WTC11 (cell line): ENCODE data around the gene NOPCHAP1.

Experiments used
- ATF3 ChIP-seq: sonication (generic); formaldehyde crosslinking; conservative IDR thresholded peaks from 2 replicates; pipeline ENCODE4 v1.8.1; 2022; ENCODE audit warnings: mild to moderate bottlenecking, missing genetic modification reagents
- FOXP1 ChIP-seq: sonication (generic); formaldehyde crosslinking; IDR thresholded peaks from 2 replicates; pipeline ENCODE4 v1.8.0; 2022; ENCODE audit warnings: missing genetic modification reagents, mild to moderate bottlenecking, moderate library complexity, borderline replicate concordance
- GABPB1 ChIP-seq: sonication (generic); formaldehyde crosslinking; IDR thresholded peaks from 2 replicates; pipeline ENCODE4 v1.8.1; 2023; ENCODE audit warnings: mild to moderate bottlenecking, missing genetic modification reagents
- GRHL2 ChIP-seq: fragments of 250-450 bp; sonication (Bioruptor Pico); IDR thresholded peaks from 2 replicates; pipeline ENCODE4 v1.8.0; 2022; ENCODE audit warnings: mild to moderate bottlenecking, moderate library complexity; ENCODE audit not compliant: insufficient replicate concordance, severe bottlenecking
- HMGXB4 ChIP-seq: sonication (generic); formaldehyde crosslinking; IDR thresholded peaks from 2 replicates; pipeline ENCODE4 v1.8.1; 2023; ENCODE audit warnings: mild to moderate bottlenecking, moderate library complexity, missing genetic modification reagents
- JUN ChIP-seq: sonication (generic); formaldehyde crosslinking; IDR thresholded peaks from 2 replicates; pipeline ENCODE4 v1.8.0; 2023; ENCODE audit warnings: mild to moderate bottlenecking, missing genetic modification reagents
- NFYB ChIP-seq: sonication (generic); formaldehyde crosslinking; conservative IDR thresholded peaks from 2 replicates; pipeline ENCODE4 v1.8.0; 2022; ENCODE audit warnings: low read depth, missing genetic modification reagents
- RELA ChIP-seq: sonication (generic); formaldehyde crosslinking; IDR thresholded peaks from 2 replicates; pipeline ENCODE4 v1.8.1; 2022; ENCODE audit warnings: missing genetic modification reagents, mild to moderate bottlenecking, borderline replicate concordance
- SP1 ChIP-seq: sonication (generic); formaldehyde crosslinking; conservative IDR thresholded peaks from 2 replicates; pipeline ENCODE4 v1.8.1; 2022; ENCODE audit warnings: missing genetic modification reagents
- ZNF121 ChIP-seq: sonication (generic); formaldehyde crosslinking; IDR thresholded peaks from 2 replicates; pipeline ENCODE4 v1.8.0; 2023; ENCODE audit warnings: missing genetic modification reagents
- TF ChIP-seq, protein P1 (sequence below): fragments of 200-600 bp; IDR thresholded peaks from 2 replicates; pipeline ENCODE4 v1.8.0; 2022; ENCODE audit warnings: antibody characterized with exemption
- TF ChIP-seq, protein P2 (sequence below): sonication (generic); formaldehyde crosslinking; conservative IDR thresholded peaks from 2 replicates; pipeline ENCODE4 v1.8.1; 2023; ENCODE audit warnings: mild to moderate bottlenecking, low read depth, missing genetic modification reagents, moderate library complexity

DNA sequence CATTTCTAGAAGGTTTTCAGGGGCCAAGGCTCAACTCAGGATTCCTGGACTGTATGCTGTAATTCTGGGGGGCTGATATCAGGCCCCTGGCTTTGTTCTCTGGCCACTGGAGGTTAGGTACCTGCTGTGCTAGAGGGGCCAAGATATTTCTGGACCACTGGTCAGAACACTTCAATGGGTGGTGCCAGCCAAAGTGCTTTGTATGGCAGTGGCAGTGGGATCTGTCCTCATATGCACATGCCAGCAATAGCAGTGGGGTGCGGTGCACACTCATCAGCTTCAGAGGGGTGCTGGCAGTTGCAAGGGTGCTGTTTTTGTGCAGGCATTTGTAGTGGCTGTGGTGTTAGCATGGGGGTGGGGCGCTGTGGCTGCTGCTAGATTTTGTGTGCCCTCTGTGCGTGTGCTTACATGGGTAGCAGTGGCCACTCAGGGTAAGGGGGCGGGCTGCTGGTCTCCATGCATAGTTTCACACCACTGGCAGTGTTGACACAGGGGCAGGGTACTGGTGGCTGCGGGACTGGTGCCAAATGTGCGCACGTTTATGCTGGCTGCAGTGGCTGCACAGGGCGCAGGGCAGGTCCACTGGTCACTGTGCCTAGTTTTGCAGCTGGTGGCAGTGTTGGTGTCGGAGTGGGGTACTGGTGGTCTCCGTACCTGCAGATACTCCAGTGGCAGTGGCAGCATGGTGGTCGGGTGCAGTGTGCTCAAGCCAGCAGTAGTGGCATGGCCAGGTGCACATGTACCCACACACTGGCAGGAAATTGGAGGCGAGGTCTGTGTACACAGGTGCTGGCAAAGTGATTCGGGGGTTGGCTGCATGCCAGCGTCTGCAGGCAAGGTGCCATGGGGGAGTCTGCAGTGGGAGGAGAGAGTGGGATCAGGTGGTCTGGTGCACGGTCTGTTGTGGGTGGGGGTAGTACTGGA lies 12.6 kb downstream of the NOPCHAP1 start:
- TF ChIP-seq, protein P1, sequence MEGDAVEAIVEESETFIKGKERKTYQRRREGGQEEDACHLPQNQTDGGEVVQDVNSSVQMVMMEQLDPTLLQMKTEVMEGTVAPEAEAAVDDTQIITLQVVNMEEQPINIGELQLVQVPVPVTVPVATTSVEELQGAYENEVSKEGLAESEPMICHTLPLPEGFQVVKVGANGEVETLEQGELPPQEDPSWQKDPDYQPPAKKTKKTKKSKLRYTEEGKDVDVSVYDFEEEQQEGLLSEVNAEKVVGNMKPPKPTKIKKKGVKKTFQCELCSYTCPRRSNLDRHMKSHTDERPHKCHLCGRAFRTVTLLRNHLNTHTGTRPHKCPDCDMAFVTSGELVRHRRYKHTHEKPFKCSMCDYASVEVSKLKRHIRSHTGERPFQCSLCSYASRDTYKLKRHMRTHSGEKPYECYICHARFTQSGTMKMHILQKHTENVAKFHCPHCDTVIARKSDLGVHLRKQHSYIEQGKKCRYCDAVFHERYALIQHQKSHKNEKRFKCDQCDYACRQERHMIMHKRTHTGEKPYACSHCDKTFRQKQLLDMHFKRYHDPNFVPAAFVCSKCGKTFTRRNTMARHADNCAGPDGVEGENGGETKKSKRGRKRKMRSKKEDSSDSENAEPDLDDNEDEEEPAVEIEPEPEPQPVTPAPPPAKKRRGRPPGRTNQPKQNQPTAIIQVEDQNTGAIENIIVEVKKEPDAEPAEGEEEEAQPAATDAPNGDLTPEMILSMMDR, result no peak
- no peak for TF ChIP-seq ATF3 (CRISPR knock-in tag)
- no peak for TF ChIP-seq RELA (CRISPR knock-in tag)
- no peak for TF ChIP-seq ZNF121 (CRISPR knock-in tag)
- TF ChIP-seq HMGXB4 (CRISPR knock-in tag), result no peak
- TF ChIP-seq, protein P2, sequence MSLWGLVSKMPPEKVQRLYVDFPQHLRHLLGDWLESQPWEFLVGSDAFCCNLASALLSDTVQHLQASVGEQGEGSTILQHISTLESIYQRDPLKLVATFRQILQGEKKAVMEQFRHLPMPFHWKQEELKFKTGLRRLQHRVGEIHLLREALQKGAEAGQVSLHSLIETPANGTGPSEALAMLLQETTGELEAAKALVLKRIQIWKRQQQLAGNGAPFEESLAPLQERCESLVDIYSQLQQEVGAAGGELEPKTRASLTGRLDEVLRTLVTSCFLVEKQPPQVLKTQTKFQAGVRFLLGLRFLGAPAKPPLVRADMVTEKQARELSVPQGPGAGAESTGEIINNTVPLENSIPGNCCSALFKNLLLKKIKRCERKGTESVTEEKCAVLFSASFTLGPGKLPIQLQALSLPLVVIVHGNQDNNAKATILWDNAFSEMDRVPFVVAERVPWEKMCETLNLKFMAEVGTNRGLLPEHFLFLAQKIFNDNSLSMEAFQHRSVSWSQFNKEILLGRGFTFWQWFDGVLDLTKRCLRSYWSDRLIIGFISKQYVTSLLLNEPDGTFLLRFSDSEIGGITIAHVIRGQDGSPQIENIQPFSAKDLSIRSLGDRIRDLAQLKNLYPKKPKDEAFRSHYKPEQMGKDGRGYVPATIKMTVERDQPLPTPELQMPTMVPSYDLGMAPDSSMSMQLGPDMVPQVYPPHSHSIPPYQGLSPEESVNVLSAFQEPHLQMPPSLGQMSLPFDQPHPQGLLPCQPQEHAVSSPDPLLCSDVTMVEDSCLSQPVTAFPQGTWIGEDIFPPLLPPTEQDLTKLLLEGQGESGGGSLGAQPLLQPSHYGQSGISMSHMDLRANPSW (CRISPR knock-in tag), result no peak
- TF ChIP-seq FOXP1, result no peak
- TF ChIP-seq GRHL2 (CRISPR knock-in tag), result no peak
- no peak for TF ChIP-seq SP1
- no peak for TF ChIP-seq JUN (CRISPR knock-in tag)
- TF ChIP-seq NFYB, result no peak
- no peak for TF ChIP-seq GABPB1 (CRISPR knock-in tag)
